Calu3 (cell line): ENCODE results near the gene SNAP25. TPM values are rescaled to one million over a fixed set of nuclear protein-coding genes. Genes with fewer than 3 reads are reported as not detected.
A peak's percentile ranks its signal among the peaks of the same experiment; 100 is the strongest.

ENCODE experiments used
- BruUV-seq: library from RNA; stranded (reverse); fragments of 400-500 nt; replicated peaks from 2 replicates; lab custom pipeline; 2021; lab: Mats Ljungman, UMichigan
- CTCF ChIA-PET: fragments of 300-600 bp; sonication (Branson Sonifier 250); formaldehyde crosslinking; loops from one replicate; lab custom pipeline; 2022; ENCODE audit warnings: antibody characterized with exemption; lab: Charles Lee
- DNase-seq: peaks from one replicate; pipeline ENCODE4 v3.0.0; 2022
- H3K27ac Mint-ChIP-seq: one replicate; pipeline ENCODE4 v1.8.0; 2022; ENCODE audit warnings: mixed read lengths; ENCODE audit not compliant: unreplicated experiment
- H3K27me3 Mint-ChIP-seq: one replicate; pipeline ENCODE4 v1.8.0; 2022; ENCODE audit warnings: mixed read lengths; ENCODE audit not compliant: unreplicated experiment
- H3K36me3 Mint-ChIP-seq: one replicate; pipeline ENCODE4 v1.8.0; 2022; ENCODE audit warnings: mild to moderate bottlenecking, moderate library complexity, mixed read lengths; ENCODE audit not compliant: insufficient read depth, unreplicated experiment
- H3K4me1 Mint-ChIP-seq: one replicate; pipeline ENCODE4 v1.8.0; 2022; ENCODE audit warnings: mild to moderate bottlenecking, low read depth, mixed read lengths; ENCODE audit not compliant: unreplicated experiment
- H3K4me3 Mint-ChIP-seq: one replicate; pipeline ENCODE4 v1.8.0; 2022; ENCODE audit warnings: mild to moderate bottlenecking, low read depth, moderate library complexity, mixed read lengths; ENCODE audit not compliant: unreplicated experiment
- H3K9me3 Mint-ChIP-seq: one replicate; pipeline ENCODE4 v1.8.0; 2022; ENCODE audit warnings: low read depth, mixed read lengths; ENCODE audit not compliant: unreplicated experiment
- CTCF ChIP-seq: fragments of 200-600 bp; IDR thresholded peaks from one replicate; pipeline ENCODE4 v1.8.0; 2022; ENCODE audit warnings: antibody characterized with exemption; ENCODE audit not compliant: unreplicated experiment
- intact Hi-C: fragments of 100-400 bp; cut with micrococcal nuclease; formaldehyde crosslinking; loops from one replicate; pipeline ENCODE4 v1.10.0; 2022; ENCODE audit not compliant: unreplicated experiment
- total RNA-seq: library from RNA; stranded (reverse); gene quantifications from 2 replicates; pipeline ENCODE4 v1.2.3, GENCODE V29; 2022

Gene SNAP25
- total RNA-seq, 1 experiment from 2014 or later = 0.73 TPM

- Mint-ChIP-seq H3K27ac (no peak overlapping the region), H3K36me3 (no peaks in the 10 kb centered on the region), H3K4me3 (no peak overlapping the region), H3K27me3 (no peaks in the 10 kb centered on the region), H3K4me1 (peaks cover 32% of the 10 kb centered on the region), H3K9me3 (no peaks in the 10 kb centered on the region)
- TF ChIP-seq CTCF = no peak
- CTCF ChIA-PET = interaction anchor here (0.9 to 1.2 kb wide), 2 partner anchors 9 to 45 kb away, joined by 3 read pairs; no protein-coding TSS in a partner anchor
- intact Hi-C loops = loop anchor here (2.0 to 10.0 kb wide), 2 partner anchors 46 to 118 kb away; no protein-coding TSS in a partner anchor
- BruUV-seq = no TSS peak
- DNase-seq = no peak
Measured at GRCh38 chr20:10306440-10307358, 88.1 kb downstream of the SNAP25 start.

GRCh38 chr20:10307359-10307735 lies 88.7 kb downstream of the SNAP25 start:
- no TSS peak for BruUV-seq
- no peaks in the 10 kb centered on the region for H3K27me3 Mint-ChIP-seq
- DNase-seq = no peak
- no peak for TF ChIP-seq CTCF
- intact Hi-C loops = loop anchor here (2.0 to 10.0 kb wide), 2 partner anchors 45 to 117 kb away; no protein-coding TSS in a partner anchor
- CTCF ChIA-PET = interaction anchor here (0.9 to 1.2 kb wide), 2 partner anchors 10 to 44 kb away, joined by 3 read pairs; no protein-coding TSS in a partner anchor
- H3K36me3 Mint-ChIP-seq = no peaks in the 10 kb centered on the region
- H3K9me3 Mint-ChIP-seq = peaks cover 2% of the 10 kb centered on the region
- peaks cover 32% of the 10 kb centered on the region for H3K4me1 Mint-ChIP-seq
- no peak overlapping the region for H3K4me3 Mint-ChIP-seq
- no peak overlapping the region for H3K27ac Mint-ChIP-seq

- H3K27me3 Mint-ChIP-seq = no peaks in the 10 kb centered on the region
Measured at GRCh38 chr20:10308652-10309051, 90.0 kb downstream of the SNAP25 start.

GRCh38 chr20:10309326-10309725 lies 90.7 kb downstream of the SNAP25 start:
- H3K4me3 Mint-ChIP-seq = no peak overlapping the region

More at GRCh38 chr20:10308652-10309051, 90.0 kb downstream of the SNAP25 start:
- Mint-ChIP-seq H3K27ac (no peak overlapping the region), H3K4me1 (peaks cover 27% of the 10 kb centered on the region), H3K4me3 (no peak overlapping the region), H3K36me3 (no peaks in the 10 kb centered on the region), H3K9me3 (peaks cover 2% of the 10 kb centered on the region)
- intact Hi-C loops = loop anchor here (10.0 kb wide), 1 partner anchor 116 kb away; no protein-coding TSS in a partner anchor
- CTCF ChIA-PET = no interaction called here
- no peak for DNase-seq
- no peak for TF ChIP-seq CTCF
- no TSS peak for BruUV-seq

More at GRCh38 chr20:10309326-10309725, 90.7 kb downstream of the SNAP25 start:
- Mint-ChIP-seq H3K27ac (no peak overlapping the region), H3K27me3 (no peaks in the 10 kb centered on the region), H3K4me1 (peaks cover 22% of the 10 kb centered on the region), H3K9me3 (peaks cover 2% of the 10 kb centered on the region), H3K36me3 (no peaks in the 10 kb centered on the region)
- no peak for TF ChIP-seq CTCF
- peak; percentile 21 for DNase-seq
- no TSS peak for BruUV-seq
- intact Hi-C loops = loop anchor here (10.0 kb wide), 1 partner anchor 115 kb away; no protein-coding TSS in a partner anchor
- CTCF ChIA-PET = no interaction called here
